GM23248 (cell line): Measurements from ENCODE around the gene TEDDM1. TPM values are rescaled to one million over a fixed set of nuclear protein-coding genes. Genes with fewer than 3 reads are reported as not detected.
"Not testable (repeated sequence)": the region's sequence is repeated elsewhere in the genome, so short reads cannot be mapped to it uniquely, and the experiment has no call there.

ENCODE experiments used
- DNase-seq: peaks from one replicate; pipeline ENCODE4 v3.0.0-alpha.2; 2015
- H2AFZ ChIP-seq: fragments of 200-600 bp; sonication (generic); 2 replicates; pipeline ENCODE4 v1.6.1; 2016; ENCODE audit warnings: antibody characterized with exemption
- H3F3A ChIP-seq: fragments of 200-600 bp; sonication (generic); 2 replicates; pipeline ENCODE4 v1.6.1; 2016; ENCODE audit warnings: mild to moderate bottlenecking, antibody characterized with exemption, mixed run types; ENCODE audit not compliant: insufficient read depth
- H3K27ac ChIP-seq: fragments of 200-600 bp; sonication (generic); 2 replicates; pipeline ENCODE4 v1.5.1; 2016; ENCODE audit warnings: mild to moderate bottlenecking
- H3K27me3 ChIP-seq: fragments of 200-600 bp; sonication (generic); replicated peaks from 2 replicates; pipeline ENCODE4 v1.6.1; 2016; ENCODE audit warnings: mild to moderate bottlenecking; ENCODE audit not compliant: insufficient read depth
- H3K36me3 ChIP-seq: fragments of 200-600 bp; sonication (generic); 2 replicates; pipeline ENCODE4 v1.6.1; 2016; ENCODE audit warnings: low read depth, mild to moderate bottlenecking
- H3K4me1 ChIP-seq: fragments of 200-600 bp; sonication (generic); 2 replicates; pipeline ENCODE4 v1.6.1; 2016; ENCODE audit warnings: mild to moderate bottlenecking; ENCODE audit not compliant: insufficient read depth
- H3K4me2 ChIP-seq: fragments of 200-600 bp; sonication (generic); one replicate; pipeline ENCODE4 v1.6.1; 2016; ENCODE audit warnings: mild to moderate bottlenecking; ENCODE audit not compliant: unreplicated experiment
- H3K4me3 ChIP-seq: fragments of 200-600 bp; sonication (generic); 2 replicates; pipeline ENCODE4 v1.5.1; 2016; ENCODE audit warnings: mild to moderate bottlenecking
- H3K79me2 ChIP-seq: fragments of 200-600 bp; sonication (generic); 2 replicates; pipeline ENCODE4 v1.6.1; 2016; ENCODE audit warnings: mild to moderate bottlenecking; ENCODE audit not compliant: insufficient read depth
- H3K9ac ChIP-seq: fragments of 200-600 bp; sonication (generic); 2 replicates; pipeline ENCODE4 v1.6.1; 2016; ENCODE audit warnings: mild to moderate bottlenecking
- H3K9me2 ChIP-seq: fragments of 200-600 bp; sonication (generic); 2 replicates; pipeline ENCODE4 v1.6.1; 2016; ENCODE audit warnings: mixed run types, mild to moderate bottlenecking, moderate library complexity; ENCODE audit not compliant: insufficient read depth
- H3K9me3 ChIP-seq: fragments of 200-600 bp; sonication (generic); one replicate; pipeline ENCODE4 v1.6.1; 2017; ENCODE audit warnings: low read depth
- H4K20me1 ChIP-seq: fragments of 200-600 bp; sonication (generic); 2 replicates; pipeline ENCODE4 v1.6.0; 2016; ENCODE audit not compliant: insufficient read depth
- EZH2 ChIP-seq: fragments of 200-600 bp; sonication (generic); IDR thresholded peaks from 2 replicates; pipeline ENCODE4 v1.6.1; 2018; ENCODE audit warnings: antibody characterized with exemption, mild to moderate bottlenecking; ENCODE audit not compliant: insufficient read depth, poor library complexity, severe bottlenecking
- EZH2phosphoT487 ChIP-seq: fragments of 200-600 bp; sonication (generic); IDR thresholded peaks from 2 replicates; pipeline ENCODE4 v1.6.1; 2018; ENCODE audit warnings: antibody characterized with exemption, moderate library complexity, mild to moderate bottlenecking, low read depth; ENCODE audit not compliant: insufficient read depth
- WGBS, 2 experiments: methylation state at CpG; one replicate each; pipeline ENCODE4 v1.1.6; 2015 to 2017; ENCODE audit warnings: low lambda C conversion rate in 2 of 2, low coverage in 1 of 2; ENCODE audit errors: missing lambda C conversion rate in 2 of 2; 5-methylcytosine and 5-hydroxymethylcytosine counted together
- in situ Hi-C: fragments of 300-500 bp; cut with MboI; formaldehyde crosslinking; loops from 2 replicates; pipeline ENCODE4 v1.15.0; 2020
- polyA plus RNA-seq: library from polyadenylated mRNA; unstranded; fragments of >200 nt; fragmentation: Nextera tagmentation; extraction: Ambion mirVana; gene quantifications from 2 replicates; pipeline ENCODE4 v1.2.1, GENCODE V29; 2016
- total RNA-seq: library from RNA; depleted of rRNA; stranded (reverse); fragments of >200 nt; shearing (Covaris generic); gene quantifications from 2 replicates; pipeline ENCODE4 v1.2.3, GENCODE V29; 2014

Gene TEDDM1
- total and polyA plus RNA-seq, 2 experiments from 2014 or later: not detected

DNA sequence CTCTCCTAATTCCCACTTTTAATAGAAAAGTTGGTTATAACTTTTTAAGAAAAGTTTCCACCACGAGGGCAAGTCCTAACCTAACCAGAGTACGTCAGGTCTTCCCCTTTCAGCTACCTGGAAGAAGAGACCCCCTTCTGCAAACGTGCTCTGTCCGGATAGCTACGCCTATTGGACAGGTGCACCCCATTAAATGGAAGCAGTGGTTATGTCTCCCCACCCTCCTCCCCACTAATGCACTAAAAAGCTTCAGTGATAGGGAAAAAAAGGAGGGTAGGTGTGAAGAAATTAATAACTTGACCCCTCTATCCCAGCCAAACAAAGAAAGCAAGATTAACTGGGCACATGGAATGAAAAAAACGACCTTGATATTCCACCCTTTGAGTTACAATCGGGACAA is 16.5 kb downstream of the TEDDM1 start:
- peaks cover 59% of the 10 kb centered on the region for H3K36me3 ChIP-seq
- no peaks in the 10 kb centered on the region for H4K20me1 ChIP-seq
- H3K4me2 ChIP-seq: no peak overlapping the region
- no peaks in the 10 kb centered on the region for H3K9me2 ChIP-seq
- H3K4me3 ChIP-seq: no peak overlapping the region
- 96% methylated on average over 7 of the region's 7 CpGs for whole genome bisulfite sequencing, 2 experiments
- DNase-seq: no peak
- H2AFZ ChIP-seq: no peak overlapping the region
- TF ChIP-seq EZH2phosphoT487: no peak
- no peak for TF ChIP-seq EZH2
- in situ Hi-C loops: no loop called here
- no peak overlapping the region for H3K9ac ChIP-seq
- no peak overlapping the region for H3K27ac ChIP-seq
- no peaks in the 10 kb centered on the region for H3K9me3 ChIP-seq
- H3K79me2 ChIP-seq: peaks cover 21% of the 10 kb centered on the region
- H3F3A ChIP-seq: peaks cover 48% of the 10 kb centered on the region
- H3K27me3 ChIP-seq: no peaks in the 10 kb centered on the region
- peaks cover 5% of the 10 kb centered on the region for H3K4me1 ChIP-seq

GRCh38 chr1:182383037-182383661 is 17.3 kb downstream of the TEDDM1 start:
- Histone ChIP-seq H3K4me1 (no peaks in the 10 kb centered on the region), H3K4me3 (no peak overlapping the region), H3K9ac (no peak overlapping the region), H3K27me3 (no peaks in the 10 kb centered on the region), H4K20me1 (no peaks in the 10 kb centered on the region), H3K36me3 (peaks cover 53% of the 10 kb centered on the region), H3F3A (peaks cover 52% of the 10 kb centered on the region), H3K27ac (no peak overlapping the region), H2AFZ (no peak overlapping the region), H3K79me2 (peaks cover 13% of the 10 kb centered on the region), H3K4me2 (no peak overlapping the region), H3K9me2 (no peaks in the 10 kb centered on the region), H3K9me3 (no peaks in the 10 kb centered on the region)
- 96% methylated on average over 4 of the region's 4 CpGs for WGBS, 2 experiments
- TF ChIP-seq EZH2 (no peak), EZH2phosphoT487 (no peak)
- DNase-seq: no peak
- in situ Hi-C loops: no loop called here

GRCh38 chr1:182381962-182382819 is 18.3 kb downstream of the TEDDM1 start:
- WGBS, 2 experiments: 81 to 82% methylated on average over 9 of the region's 9 CpGs
- Histone ChIP-seq H3K4me1 (peaks cover 4% of the 10 kb centered on the region), H4K20me1 (no peaks in the 10 kb centered on the region), H3K4me3 (no peak overlapping the region), H3K27ac (no peak overlapping the region), H3K36me3 (peaks cover 44% of the 10 kb centered on the region), H3K79me2 (peaks cover 3% of the 10 kb centered on the region; the same call in 1 of the 2 replicates), H3K9ac (no peak overlapping the region), H3K9me2 (no peaks in the 10 kb centered on the region), H3K27me3 (no peaks in the 10 kb centered on the region), H2AFZ (no peak overlapping the region), H3F3A (peaks cover 62% of the 10 kb centered on the region), H3K9me3 (no peaks in the 10 kb centered on the region), H3K4me2 (no peak overlapping the region)
- no peak for DNase-seq
- in situ Hi-C loops: no loop called here
- no peak for TF ChIP-seq EZH2
- no peak for TF ChIP-seq EZH2phosphoT487

DNA sequence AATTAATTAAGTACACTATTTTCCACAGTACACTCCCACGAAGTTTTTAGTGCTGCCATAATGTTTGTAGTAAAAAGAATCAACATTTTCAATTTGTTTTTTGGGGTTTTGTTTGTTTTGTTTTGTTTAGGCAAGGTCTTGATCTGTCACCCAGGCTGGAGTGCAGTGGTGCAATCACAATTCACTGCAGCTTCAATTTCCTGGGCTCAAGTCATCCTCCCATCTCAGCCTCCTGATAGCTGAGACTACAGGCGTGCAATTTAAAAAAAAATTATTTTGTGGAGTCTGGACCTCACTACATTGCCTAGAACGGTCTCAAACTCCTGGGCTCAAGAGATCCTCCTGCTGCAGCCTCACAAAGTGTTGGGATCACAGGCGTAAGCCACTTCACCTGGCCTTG is 20.3 kb downstream of the TEDDM1 start:
- peaks cover 13% of the 10 kb centered on the region for H3K4me1 ChIP-seq
- H3K36me3 ChIP-seq: peaks cover 25% of the 10 kb centered on the region
- WGBS, 2 experiments: 89 to 92% methylated on average over 4 of the region's 4 CpGs
- H2AFZ ChIP-seq: no peak overlapping the region
- no peaks in the 10 kb centered on the region for H3K27me3 ChIP-seq
- TF ChIP-seq EZH2phosphoT487: no peak
- no peak for TF ChIP-seq EZH2
- H3K4me2 ChIP-seq: no peak overlapping the region
- no peak overlapping the region for H3K9ac ChIP-seq
- DNase-seq: no peak
- H3K79me2 ChIP-seq: no peaks in the 10 kb centered on the region
- H3K9me2 ChIP-seq: no peaks in the 10 kb centered on the region
- in situ Hi-C loops: no loop called here
- H4K20me1 ChIP-seq: no peaks in the 10 kb centered on the region
- H3F3A ChIP-seq: peaks cover 62% of the 10 kb centered on the region
- H3K4me3 ChIP-seq: no peak overlapping the region
- H3K9me3 ChIP-seq: no peaks in the 10 kb centered on the region
- no peak overlapping the region for H3K27ac ChIP-seq

- H3K4me2 ChIP-seq, H3K9me3 ChIP-seq, H3K4me3 ChIP-seq, DNase-seq, H3K27ac ChIP-seq, H4K20me1 ChIP-seq, H2AFZ ChIP-seq, H3K27me3 ChIP-seq, H3K9me2 ChIP-seq, H3K9ac ChIP-seq, H3K79me2 ChIP-seq, in situ Hi-C loops: not testable (repeated sequence)
- Histone ChIP-seq H3K36me3 (peaks cover 22% of the 10 kb centered on the region), H3F3A (peaks cover 62% of the 10 kb centered on the region), H3K4me1 (peaks cover 13% of the 10 kb centered on the region)
- WGBS, 2 experiments: 92 to 93% methylated on average over 7 of the region's 7 CpGs
Measured at GRCh38 chr1:182379781-182380180, 20.7 kb downstream of the TEDDM1 start.
